ENCODE measurements around the gene ASPHD2.

- TF ChIP-seq OSR1 (CRISPR knock-in tag; IDR thresholded peaks at IDR 0.05) (no peak), RARB (CRISPR knock-in tag; IDR thresholded peaks at IDR 0.05) (no peak), ZFP30 (CRISPR knock-in tag; IDR thresholded peaks at IDR 0.05) (no peak), CREB5 (CRISPR knock-in tag; IDR thresholded peaks at IDR 0.05; ENCODE audit: low read depth) (no peak), ISL1 (CRISPR knock-in tag; IDR thresholded peaks at IDR 0.05) (no peak), POU6F1 (CRISPR knock-in tag; IDR thresholded peaks at IDR 0.05; ENCODE audit: borderline replicate concordance, low read depth) (no peak), PATZ1 (CRISPR knock-in tag; IDR thresholded peaks at IDR 0.05; ENCODE audit: borderline replicate concordance) (no peak), ZNF70 (CRISPR knock-in tag; IDR thresholded peaks at IDR 0.05) (no peak), ZFP3 (CRISPR knock-in tag; IDR thresholded peaks at IDR 0.05) (no peak), PPARA (CRISPR knock-in tag; IDR thresholded peaks at IDR 0.05; ENCODE audit: borderline replicate concordance) (no peak)
These were observed 45.6 kb downstream of the ASPHD2 start for GRCh38 chr22:26474682-26475081.
